ENCODE results near the gene EFCAB10. TPM values are rescaled to one million over a fixed set of nuclear protein-coding genes. Genes with fewer than 3 reads are reported as not detected.

Gene EFCAB10
- total RNA-seq, 4 donors from 2014 or later, result not detected

GRCh38 chr7:105587909-105588635 is 6.8 kb upstream of the EFCAB10 start:
- Histone ChIP-seq H3K4me3 (no peak overlapping the region), H3K27ac (no peak overlapping the region), H3K36me3 (no peaks in the 10 kb centered on the region), H3K9me3 (no peaks in the 10 kb centered on the region), H3K27me3 (no peaks in the 10 kb centered on the region), H3K4me1 (peaks cover 0 to 4% (median 0%) of the 10 kb centered on the region in 4 donors)
- DNase-seq (ENCODE audit: low spot score in 2 of 2), result no peak
- TF ChIP-seq POLR2A (IDR thresholded peaks at IDR 0.05) (no peak), CTCF (IDR thresholded peaks at IDR 0.05) (no peak), EP300 (IDR thresholded peaks at IDR 0.05) (no peak)
- WGBS, 2 donors, result 73 to 79% methylated on average over 12 of the region's 12 CpGs

GRCh38 chr7:105585850-105586500 is 4.7 kb upstream of the EFCAB10 start:
- no peak for DNase-seq (ENCODE audit: low spot score in 2 of 2)
- H3K9me3 ChIP-seq, result no peaks in the 10 kb centered on the region
- H3K4me1 ChIP-seq, result peaks cover 0 to 11% (median 5%) of the 10 kb centered on the region in 4 donors
- H3K4me3 ChIP-seq, result no peak overlapping the region
- no peaks in the 10 kb centered on the region for H3K36me3 ChIP-seq
- H3K27me3 ChIP-seq, result peaks cover 0 to 7% of the 10 kb centered on the region in 2 donors
- TF ChIP-seq POLR2A (IDR thresholded peaks at IDR 0.05) (no peak), EP300 (IDR thresholded peaks at IDR 0.05) (no peak), CTCF (IDR thresholded peaks at IDR 0.05) (no peak)
- no peak overlapping the region for H3K27ac ChIP-seq
- 91 to 96% methylated on average over 2 of the region's 2 CpGs for WGBS, 2 donors

- WGBS, 2 donors, result 91 to 94% methylated on average over 5 of the region's 5 CpGs
- H3K4me3 ChIP-seq, result no peak overlapping the region
- H3K4me1 ChIP-seq, result peaks cover 0 to 9% (median 5%) of the 10 kb centered on the region in 4 donors
- H3K27me3 ChIP-seq, result peaks cover 0 to 12% of the 10 kb centered on the region in 2 donors
- TF ChIP-seq POLR2A (IDR thresholded peaks at IDR 0.05), result no peak
- no peak for TF ChIP-seq EP300 (IDR thresholded peaks at IDR 0.05)
- no peak for TF ChIP-seq CTCF (IDR thresholded peaks at IDR 0.05)
- no peaks in the 10 kb centered on the region for H3K9me3 ChIP-seq
- no peak overlapping the region for H3K27ac ChIP-seq
- no peaks in the 10 kb centered on the region for H3K36me3 ChIP-seq
- no peak for DNase-seq (ENCODE audit: low spot score in 2 of 2)
These were observed 2.9 kb upstream of the EFCAB10 start for GRCh38 chr7:105584165-105584564.

- DNase-seq (ENCODE audit: low spot score in 2 of 2), result no peak
- Histone ChIP-seq H3K27ac (no peak overlapping the region), H3K4me1 (peaks cover 0 to 8% (median 5%) of the 10 kb centered on the region in 4 donors), H3K9me3 (no peaks in the 10 kb centered on the region), H3K4me3 (no peak overlapping the region), H3K27me3 (peaks cover 0 to 12% of the 10 kb centered on the region in 2 donors), H3K36me3 (no peaks in the 10 kb centered on the region)
- no peak for TF ChIP-seq EP300 (IDR thresholded peaks at IDR 0.05)
- no peak for TF ChIP-seq CTCF (IDR thresholded peaks at IDR 0.05)
- no peak for TF ChIP-seq POLR2A (IDR thresholded peaks at IDR 0.05)
- WGBS, 2 donors, result 75 to 88% methylated on average over 22 to 36 of the region's 39 CpGs
These were observed 1.8 kb upstream of the EFCAB10 start for GRCh38 chr7:105583061-105583460.
